Retina (tissue), 1 donor: ENCODE results near the gene FMC1.
"Not testable (repeated sequence)": the region's sequence is repeated elsewhere in the genome, so short reads cannot be mapped to it uniquely, and the experiment has no call there.

Experiments
- DNase-seq: peaks from one replicate; pipeline ENCODE4 v3.0.0-alpha.2; 2016

The FMC1 gene

GRCh38 chr7:139341058-139341775, at the start of gene FMC1:
TSS of gene FMC1 (plus strand) at chr7:139341337. CDS start at chr7:139341385, 48 bp downstream.
- peak; percentile 98 for DNase-seq

- DNase-seq, result no peak
Measured at GRCh38 chr7:139292821-139293220, 48.3 kb upstream of the FMC1 start.

GRCh38 chr7:139293534-139293933, 47.6 kb upstream of the FMC1 start:
- DNase-seq, result no peak

GRCh38 chr7:139294241-139294640, 46.9 kb upstream of the FMC1 start:
- no peak for DNase-seq

GRCh38 chr7:139294951-139295575, 46.1 kb upstream of the FMC1 start:
- no peak for DNase-seq

GRCh38 chr7:139297795-139298194, 43.3 kb upstream of the FMC1 start:
- DNase-seq, result no peak

- no peak for DNase-seq
Measured at GRCh38 chr7:139299296-139299695, 41.8 kb upstream of the FMC1 start.

- no peak for DNase-seq
Measured at GRCh38 chr7:139300390-139300789, 40.7 kb upstream of the FMC1 start.

GRCh38 chr7:139304517-139304916, 36.6 kb upstream of the FMC1 start:
- DNase-seq, result no peak

GRCh38 chr7:139317939-139318505, 23.1 kb upstream of the FMC1 start:
- no peak for DNase-seq

- DNase-seq, result no peak
Measured at GRCh38 chr7:139321071-139321745, 19.9 kb upstream of the FMC1 start.

GRCh38 chr7:139324709-139325108, 16.4 kb upstream of the FMC1 start:
- DNase-seq, result not testable (repeated sequence)

GRCh38 chr7:139328375-139328774, 12.8 kb upstream of the FMC1 start:
- DNase-seq, result no peak

GRCh38 chr7:139329119-139329518, 12.0 kb upstream of the FMC1 start:
- DNase-seq, result no peak

GRCh38 chr7:139330333-139331030, 10.7 kb upstream of the FMC1 start:
- no peak for DNase-seq

GRCh38 chr7:139332697-139333359, 8.3 kb upstream of the FMC1 start:
- no peak for DNase-seq

- DNase-seq, result not testable (repeated sequence)
Measured at GRCh38 chr7:139333443-139333842, 7.7 kb upstream of the FMC1 start.

GRCh38 chr7:139334399-139335150, 6.6 kb upstream of the FMC1 start:
- no peak for DNase-seq

GRCh38 chr7:139339025-139339424, 2.1 kb upstream of the FMC1 start:
- no peak for DNase-seq

GRCh38 chr7:139339698-139340036, 1.5 kb upstream of the FMC1 start:
- DNase-seq, result no peak

GRCh38 chr7:139340037-139340807, 915 bp upstream of the FMC1 start:
- DNase-seq, result peak; percentile 99
